Skin of body (tissue), 2 donors: ENCODE measurements around the gene CMPK1. TPM values are rescaled to one million over a fixed set of nuclear protein-coding genes. Genes with fewer than 3 reads are reported as not detected.

Experiments used
- DNase-seq: peaks from one replicate; lab custom pipeline; 2025; lab: John Stamatoyannopoulos, UW
- total RNA-seq: library from RNA; depleted of rRNA; stranded (reverse); fragments of >200 nt; gene quantifications from one replicate; pipeline ENCODE4 v1.2.3, GENCODE V29; 2014

CMPK1 gene
- total RNA-seq, 1 donor from 2014 or later, result 76.2 TPM

DNA sequence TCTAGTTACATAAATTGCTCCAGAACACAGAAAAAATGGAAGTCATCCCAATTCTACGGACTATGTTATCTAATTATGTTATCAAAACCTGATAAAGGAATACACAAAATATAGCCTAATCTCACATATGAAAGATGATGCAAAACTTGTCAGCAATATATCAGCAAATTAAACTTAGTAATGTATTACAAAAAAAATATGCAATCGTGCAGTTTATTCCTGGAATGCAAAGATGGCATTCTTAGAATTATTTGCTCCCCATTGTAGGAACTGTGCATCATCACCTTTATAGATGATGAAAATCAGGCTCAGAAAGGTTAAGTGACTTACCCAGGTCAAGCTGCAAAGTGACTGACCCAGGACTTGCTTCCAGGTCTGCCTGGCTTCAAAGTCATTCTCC is 90.3 kb downstream of the CMPK1 start:
- no peak for DNase-seq

DNA sequence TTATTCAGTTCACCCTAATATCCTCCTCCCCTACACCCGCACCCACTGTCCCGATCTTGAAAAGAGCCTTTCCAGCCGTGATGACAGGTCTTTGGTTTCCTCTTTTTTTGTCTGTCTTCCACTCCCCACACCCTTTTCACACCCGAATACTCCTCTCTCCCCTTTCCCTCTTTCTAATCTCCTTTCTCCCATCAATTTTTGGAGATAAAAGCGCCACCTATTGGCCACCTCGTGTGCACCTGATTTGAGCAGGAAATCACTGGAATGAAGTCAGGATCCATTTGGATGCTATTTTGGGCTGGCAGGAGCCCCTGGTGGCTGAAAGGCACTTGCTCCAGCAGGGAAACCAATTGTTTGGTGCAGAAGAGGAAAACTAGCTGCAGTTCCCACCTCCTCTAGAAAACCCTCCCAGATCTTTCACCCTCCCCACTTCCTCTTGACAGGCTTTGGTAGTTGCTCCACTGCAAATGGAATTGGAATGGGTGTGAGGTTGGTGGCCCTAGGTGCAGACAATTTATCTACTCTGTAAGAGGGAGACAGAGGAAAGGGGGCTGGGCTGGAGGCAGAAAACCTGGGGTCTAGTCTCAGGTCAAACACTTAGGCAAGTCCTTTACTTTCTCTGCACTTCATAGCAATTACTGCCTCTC is 90.9 kb downstream of the CMPK1 start:
- peak; percentile 9 for DNase-seq

Other genes starting within 250 kb of the CMPK1 start
- gene CYP4A22, start 196.3 kb upstream of the CMPK1 start, total RNA-seq, result not detected
- 5.2 TPM for gene PDZK1IP1, start 143.8 kb upstream of the CMPK1 start, total RNA-seq
- gene TAL1, start 101.6 kb upstream of the CMPK1 start, total RNA-seq, result 5.3 TPM
- 7.1 TPM for gene STIL, start 19.6 kb upstream of the CMPK1 start, total RNA-seq
- gene FOXE3, start 82.5 kb downstream of the CMPK1 start, total RNA-seq, result not detected
- 0.30 TPM for gene FOXD2, start 104.3 kb downstream of the CMPK1 start, total RNA-seq